ENCODE measurements around the gene ZNF574.

- TF ChIP-seq CREB1 (IDR thresholded peaks at IDR 0.05; ENCODE audit: low read depth) = no peak
- no peak for TF ChIP-seq NFIC (IDR thresholded peaks at IDR 0.05)
- no peak for TF ChIP-seq REST (IDR thresholded peaks at IDR 0.05; ENCODE audit: low read depth)
- TF ChIP-seq EP300 (IDR thresholded peaks at IDR 0.05; ENCODE audit: borderline replicate concordance) = no peak
- no peak for TF ChIP-seq TAF1 (IDR thresholded peaks at IDR 0.05; ENCODE audit: low read depth)
- no peak for TF ChIP-seq RAD21 (IDR thresholded peaks at IDR 0.05; ENCODE audit: low read depth)
- TF ChIP-seq ZBTB7A (IDR thresholded peaks at IDR 0.05; ENCODE audit: low read depth) = no peak
- TF ChIP-seq MAX (IDR thresholded peaks at IDR 0.05) = no peak
- no peak for TF ChIP-seq USF1 (IDR thresholded peaks at IDR 0.05)
- TF ChIP-seq TEAD4 (IDR thresholded peaks at IDR 0.05) = no peak
- no peak for TF ChIP-seq CEBPB (IDR thresholded peaks at IDR 0.05)
- no peak for TF ChIP-seq FOXM1 (IDR thresholded peaks at IDR 0.05; ENCODE audit: borderline replicate concordance, low read depth)
Observed at GRCh38 chr19:42060117-42060516, 15.8 kb upstream of the ZNF574 start.
